GM21576 (cell line): ENCODE results near the gene C1D.
A peak's percentile ranks its signal among the peaks of the same experiment; 100 is the strongest.

Experiments used
- ATAC-seq: cut with Tn5 transposase; IDR thresholded peaks from one replicate; pipeline ENCODE4 v1.9.1; 2021; ENCODE audit warnings: mild to moderate bottlenecking, moderate library complexity; ENCODE audit not compliant: unreplicated experiment

C1D gene

DNA sequence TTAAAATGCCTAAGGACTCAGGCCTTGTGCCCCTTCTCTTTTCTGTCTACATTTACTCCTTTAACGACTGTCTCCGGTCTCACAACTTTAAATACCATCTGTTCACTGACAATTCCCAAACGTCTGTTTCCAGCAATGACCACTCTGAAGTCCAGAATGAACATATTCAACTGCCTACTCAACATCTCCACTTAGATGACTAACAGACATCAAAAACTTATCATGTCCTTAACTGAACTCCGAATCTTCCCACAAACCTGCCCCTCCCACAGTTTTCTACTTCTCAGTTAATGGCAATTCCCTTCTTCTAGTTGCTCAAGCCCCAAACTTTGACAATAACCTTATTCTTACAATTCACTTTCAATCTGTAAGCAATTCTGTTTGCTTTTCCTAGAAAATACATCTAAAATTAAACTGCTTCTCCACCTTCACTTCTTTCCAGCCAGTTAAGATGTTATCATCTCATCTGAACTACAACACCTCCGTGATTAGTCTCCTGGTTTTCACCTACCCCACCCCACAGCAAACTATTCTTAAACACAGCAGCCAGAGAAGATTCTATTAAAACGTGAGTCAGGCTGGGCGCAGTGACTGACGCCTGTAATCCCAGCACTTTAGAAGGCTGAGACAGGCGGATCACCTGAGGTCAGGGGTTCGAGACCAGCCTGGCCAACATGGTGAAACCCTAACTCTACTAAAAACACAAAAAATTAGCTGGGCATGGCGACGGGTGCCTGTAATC lies 2.8 kb downstream of the C1D start:
- ATAC-seq, result no peak

- no peak for ATAC-seq
Observed at GRCh38 chr2:68057658-68058396, 5.0 kb downstream of the C1D start.

- ATAC-seq, result no peak
Observed at GRCh38 chr2:68052717-68053422, 9.9 kb downstream of the C1D start.

- ATAC-seq, result no peak
Observed at GRCh38 chr2:68050353-68050752, 12.5 kb downstream of the C1D start.

DNA sequence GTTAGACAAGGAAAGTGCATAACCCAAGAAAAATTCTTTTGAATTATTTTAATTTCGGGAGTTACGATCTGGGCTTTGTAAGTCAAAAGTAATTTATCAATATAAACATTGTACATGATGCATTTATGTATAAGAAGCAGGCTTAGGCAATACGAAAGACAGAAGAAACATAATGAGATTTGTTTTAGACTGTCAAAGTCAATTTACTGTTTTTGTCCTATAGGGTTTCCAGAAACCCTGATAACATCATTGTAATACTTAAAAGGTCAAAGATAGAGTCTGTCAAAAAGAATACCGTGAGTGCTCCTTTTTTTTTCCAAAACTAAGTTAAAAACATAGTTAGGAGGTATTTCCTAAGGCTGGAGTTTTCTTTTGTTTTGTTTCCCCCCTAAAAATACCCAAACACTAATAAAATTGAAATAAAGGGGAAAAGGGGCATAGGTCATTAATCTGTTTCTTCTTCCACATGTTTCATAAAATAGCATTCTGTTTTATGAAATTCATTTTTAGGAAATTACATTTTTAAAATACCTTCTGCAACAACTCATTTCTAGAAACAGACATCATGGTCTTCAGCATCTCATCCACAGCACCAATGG lies 16.1 kb downstream of the C1D start:
- ATAC-seq, result no peak

DNA sequence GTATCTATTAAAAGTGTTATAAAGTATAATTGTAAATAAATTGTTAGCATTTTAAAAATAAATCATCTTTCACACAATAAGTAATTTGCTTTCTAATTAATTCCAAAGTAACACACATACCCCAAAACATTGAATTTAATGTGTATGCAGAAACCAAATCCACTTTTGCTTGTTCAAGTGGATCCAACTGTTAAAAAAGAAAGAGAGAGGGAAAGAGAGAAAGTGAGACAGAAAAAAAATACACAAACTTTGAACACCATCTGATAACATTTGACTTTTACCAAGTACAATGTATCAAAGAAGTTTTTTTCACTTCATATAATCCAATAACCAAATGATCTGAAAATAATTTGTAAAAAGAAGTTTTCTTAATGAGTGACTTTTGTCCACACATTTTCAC lies 16.6 kb downstream of the C1D start:
- no peak for ATAC-seq

DNA sequence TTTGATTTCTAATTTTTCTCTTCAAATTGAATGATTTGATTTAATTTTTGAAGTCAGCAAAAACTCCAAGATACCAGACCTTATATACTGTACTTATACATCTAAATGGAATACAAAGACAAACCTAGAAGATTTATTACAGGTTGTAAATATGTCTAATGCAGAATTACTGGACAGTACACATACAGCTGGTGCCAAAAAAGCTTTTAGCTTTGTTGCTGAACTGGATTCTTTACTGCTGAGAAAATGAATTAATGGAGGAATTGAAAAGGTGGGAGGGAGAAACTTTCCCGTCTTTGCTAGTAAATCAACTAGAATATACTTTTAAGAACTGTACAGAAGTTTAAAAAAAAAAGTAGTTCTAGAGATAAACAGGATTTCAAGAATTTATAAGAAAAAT lies 17.5 kb downstream of the C1D start:
- no peak for ATAC-seq

- ATAC-seq, result no peak
Observed at GRCh38 chr2:68044099-68044498, 18.7 kb downstream of the C1D start.

DNA sequence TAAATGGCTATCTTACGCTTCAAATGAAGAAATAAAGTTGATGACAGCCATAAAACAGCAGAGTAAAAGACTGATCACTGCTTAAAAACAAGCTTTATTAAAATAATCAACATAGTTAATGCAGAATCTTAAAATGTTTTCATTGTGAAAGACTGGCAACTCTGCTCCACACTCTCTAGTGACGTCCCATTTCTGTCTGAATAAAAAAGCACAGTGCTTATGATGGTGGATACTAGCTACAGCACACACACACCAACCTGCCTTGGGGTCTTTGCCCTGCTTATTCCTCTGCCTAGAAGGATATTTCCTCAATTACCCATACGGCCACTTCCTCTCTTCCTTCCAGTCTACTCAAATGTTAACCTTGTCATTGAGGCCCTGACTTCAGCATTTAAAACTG lies 19.1 kb downstream of the C1D start:
- ATAC-seq, result no peak

GRCh38 chr2:68043032-68043431 lies 19.8 kb downstream of the C1D start:
- no peak for ATAC-seq

DNA sequence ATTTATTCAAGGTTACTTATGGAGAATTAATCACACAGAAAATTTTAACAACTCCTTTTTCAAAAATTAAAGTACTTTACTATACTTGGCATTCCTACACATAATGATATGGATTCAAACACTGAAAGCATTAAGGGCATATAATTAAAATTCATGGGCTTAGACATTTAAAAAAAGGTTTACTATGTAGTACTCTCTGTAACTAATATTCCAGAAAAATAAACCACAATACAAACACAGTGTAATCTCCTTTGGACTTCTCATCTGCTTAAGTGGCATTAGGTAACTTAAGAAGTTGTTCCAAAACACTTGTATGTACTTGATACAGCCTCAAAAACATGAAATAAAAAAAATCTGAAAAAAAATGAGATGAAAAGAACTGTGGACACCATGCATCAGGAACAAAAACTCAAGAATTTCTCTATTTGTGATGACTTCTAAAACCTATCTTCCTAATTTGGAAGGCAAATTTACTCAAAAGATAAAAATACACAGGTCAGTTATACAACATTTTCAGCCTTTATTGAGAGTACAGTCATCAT lies 21.0 kb downstream of the C1D start:
- no peak for ATAC-seq

GRCh38 chr2:68040078-68040477 lies 22.7 kb downstream of the C1D start:
- no peak for ATAC-seq

DNA sequence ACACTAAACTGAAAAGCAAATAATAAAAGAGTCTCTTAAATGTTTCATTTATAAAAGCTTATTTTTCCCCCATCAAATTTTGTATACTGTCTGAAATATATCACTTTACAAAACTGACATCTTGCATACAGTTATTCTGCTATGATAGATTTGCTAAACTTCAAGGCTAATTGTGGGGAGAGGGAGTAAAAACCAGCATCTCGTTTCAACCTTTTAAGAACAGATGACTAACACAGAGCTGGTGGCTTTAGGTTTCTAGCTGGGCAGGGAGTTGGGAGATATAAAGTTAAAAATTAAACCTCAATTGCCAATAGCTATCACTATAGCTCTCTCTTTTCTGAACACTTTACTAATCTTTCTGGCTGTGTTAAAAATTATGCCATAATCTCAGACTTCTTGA lies 23.5 kb downstream of the C1D start:
- ATAC-seq, result no peak

DNA sequence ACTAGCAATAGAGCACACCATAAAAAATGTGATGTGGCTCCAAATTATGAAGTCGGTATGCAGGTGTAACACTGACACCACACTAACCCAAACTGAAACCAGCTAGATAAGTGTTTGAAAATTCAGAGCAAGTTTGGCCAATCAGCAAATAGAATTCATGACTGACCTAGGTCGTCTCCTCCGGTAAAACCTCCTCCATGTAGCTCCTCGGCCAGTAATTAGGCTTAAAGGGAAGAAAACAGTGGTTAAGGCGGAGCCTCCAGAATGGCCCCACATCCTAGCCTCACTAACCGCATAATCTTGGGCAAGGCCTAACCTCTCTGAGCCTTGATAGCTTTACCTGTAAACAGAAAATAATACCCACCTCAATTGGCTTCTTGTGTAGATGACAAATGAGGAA lies 30.1 kb downstream of the C1D start:
- ATAC-seq, result no peak

DNA sequence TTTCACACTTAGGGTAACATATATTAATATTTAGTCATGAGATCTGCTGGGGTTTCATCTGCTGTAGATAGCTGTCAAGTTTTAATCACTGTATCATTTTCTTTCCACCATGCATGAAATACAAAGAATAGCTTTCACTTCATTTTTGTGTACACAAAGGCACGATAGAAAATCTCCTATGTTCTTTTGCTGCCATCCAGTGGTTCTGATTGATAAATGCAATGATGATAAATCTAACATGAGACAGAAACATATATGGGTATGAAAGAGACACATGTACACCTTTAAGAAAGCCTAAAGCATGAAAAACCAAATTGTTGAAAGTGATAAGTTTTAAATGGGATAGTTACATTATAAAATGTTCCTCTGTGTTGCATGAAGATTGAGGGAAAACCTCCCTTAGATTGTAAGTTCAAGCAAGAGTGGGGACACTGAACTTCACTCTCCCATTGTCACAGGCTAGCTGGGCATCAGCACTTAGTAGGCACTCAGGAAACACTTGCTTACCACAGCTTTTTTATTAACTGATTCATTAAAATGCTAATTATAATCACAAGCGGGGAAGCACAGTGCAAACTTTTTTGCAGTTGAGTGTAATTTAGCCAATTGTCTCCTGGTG lies 31.2 kb downstream of the C1D start:
- ATAC-seq, result peak; percentile 79

GRCh38 chr2:68031043-68031442 lies 31.8 kb downstream of the C1D start:
- ATAC-seq, result no peak

DNA sequence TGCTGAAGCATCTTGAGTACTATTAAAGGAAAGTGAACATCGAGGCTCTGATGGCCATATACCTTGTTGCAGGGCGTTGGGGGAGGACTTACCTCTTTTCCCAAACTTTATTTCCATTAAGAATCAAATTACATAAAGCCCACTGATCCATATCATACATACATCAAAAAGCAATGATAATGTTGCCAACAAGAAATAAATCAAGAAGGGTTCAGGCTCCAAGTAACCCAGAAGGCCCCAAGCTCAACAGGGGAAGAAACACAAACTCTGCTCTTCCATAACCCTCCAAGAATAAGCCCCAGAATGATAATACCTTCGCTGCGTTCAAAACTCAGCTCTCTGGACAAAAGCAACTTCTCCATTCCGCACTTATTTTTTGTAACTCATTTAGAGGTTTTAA lies 32.3 kb downstream of the C1D start:
- ATAC-seq, result no peak

- no peak for ATAC-seq
Observed at GRCh38 chr2:68027959-68028358, 34.8 kb downstream of the C1D start.

- no peak for ATAC-seq
Observed at GRCh38 chr2:68024450-68024849, 38.4 kb downstream of the C1D start.

DNA sequence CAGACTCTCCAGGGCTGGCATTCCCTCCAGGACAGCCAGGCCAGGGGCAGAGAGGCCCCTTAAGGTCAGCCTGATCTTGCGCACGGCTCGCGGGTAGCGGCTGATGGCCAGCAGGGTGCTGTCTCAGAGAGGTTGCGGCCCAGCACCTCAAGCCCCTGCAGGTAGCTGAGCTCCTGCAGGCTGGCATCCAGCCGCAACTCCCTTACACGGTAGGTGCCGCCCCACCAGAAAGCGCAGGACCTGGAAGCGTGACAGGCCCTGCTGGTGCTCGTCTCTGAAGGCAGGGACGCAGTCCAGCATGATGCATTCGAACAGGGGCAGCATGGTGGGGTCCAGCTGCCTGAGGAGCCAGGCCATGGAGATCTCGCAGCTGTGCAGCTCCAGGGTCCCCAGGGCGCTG lies 38.9 kb downstream of the C1D start:
- ATAC-seq, result no peak

DNA sequence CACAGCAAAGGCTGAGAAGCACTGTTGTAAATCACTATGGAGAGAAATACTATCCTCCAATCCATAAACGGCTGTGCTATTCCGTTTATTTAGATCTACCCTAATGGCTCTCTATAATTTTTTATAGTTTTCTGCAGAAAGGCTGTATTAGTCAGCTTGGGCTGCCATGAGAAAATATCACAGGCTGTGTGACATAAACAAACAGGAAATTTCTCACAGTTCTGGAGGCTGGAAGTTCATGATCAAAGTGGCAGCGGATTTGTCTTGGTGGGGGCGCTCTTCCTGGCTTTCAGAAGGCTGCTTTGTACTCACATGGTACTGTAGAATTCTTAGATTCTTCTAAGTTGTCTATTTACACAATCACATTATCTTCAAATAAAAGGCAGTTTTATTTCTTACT lies 44.1 kb downstream of the C1D start:
- ATAC-seq, result no peak
